ENCODE measurements around the gene NR3C1.
"Not testable (repeated sequence)": the region's sequence is repeated elsewhere in the genome, so short reads cannot be mapped to it uniquely, and the experiment has no call there.

The NR3C1 gene

DNA sequence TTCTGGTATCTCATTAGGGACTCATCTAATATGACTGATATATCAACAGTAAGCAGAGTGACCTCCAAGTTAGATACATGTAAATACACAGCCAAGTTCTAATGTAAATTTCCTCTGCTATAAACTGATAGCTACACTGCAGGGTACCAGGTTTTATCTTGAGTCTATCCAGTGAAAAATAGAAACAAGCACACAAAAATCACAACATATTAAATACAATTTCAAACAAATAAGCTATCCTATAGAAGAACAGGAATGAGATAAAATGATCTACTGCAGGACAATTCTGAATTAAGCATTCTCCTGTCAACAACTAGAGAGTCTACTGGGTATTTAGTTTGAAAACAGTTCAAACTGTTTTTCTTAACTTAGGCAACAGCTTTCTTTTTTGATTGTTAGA lies 42.7 kb downstream of the NR3C1 start:
- DNase-seq: no peak

- no peak for DNase-seq
Observed at GRCh38 chr5:143359869-143360268, 43.6 kb downstream of the NR3C1 start.

DNA sequence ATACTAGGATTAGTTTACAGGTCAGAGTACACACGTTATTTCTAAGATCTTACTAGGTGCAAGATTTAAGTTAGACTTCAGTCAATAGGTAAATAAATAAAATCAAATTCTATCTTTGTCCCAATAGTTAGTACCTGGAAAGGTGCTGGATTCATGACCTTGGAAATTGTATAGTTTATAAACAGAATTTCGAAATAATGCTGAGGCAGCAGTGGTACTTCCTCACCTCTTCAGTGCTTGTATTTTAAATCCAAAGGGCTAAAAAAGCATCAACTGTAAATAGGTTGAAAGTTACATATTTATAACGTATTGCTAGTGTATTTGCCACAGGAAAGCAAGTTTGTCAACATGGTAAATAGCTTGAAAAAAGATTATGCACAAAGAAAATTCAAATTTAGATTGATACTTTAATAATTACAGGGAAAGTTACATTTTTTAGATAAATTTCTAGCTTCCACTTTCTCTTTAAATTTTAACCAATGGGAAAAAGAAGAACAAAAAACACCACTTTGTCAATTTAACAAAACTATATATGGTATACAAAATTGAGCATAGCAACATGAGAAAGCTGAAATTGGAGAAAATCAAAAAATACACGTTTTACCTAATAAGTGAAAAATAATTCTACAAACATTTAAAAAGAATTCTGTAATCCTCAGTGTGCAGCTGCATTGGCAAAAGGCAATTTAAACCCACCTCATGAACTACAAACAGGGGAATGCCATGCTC lies 46.5 kb downstream of the NR3C1 start:
- DNase-seq: no peak

DNA sequence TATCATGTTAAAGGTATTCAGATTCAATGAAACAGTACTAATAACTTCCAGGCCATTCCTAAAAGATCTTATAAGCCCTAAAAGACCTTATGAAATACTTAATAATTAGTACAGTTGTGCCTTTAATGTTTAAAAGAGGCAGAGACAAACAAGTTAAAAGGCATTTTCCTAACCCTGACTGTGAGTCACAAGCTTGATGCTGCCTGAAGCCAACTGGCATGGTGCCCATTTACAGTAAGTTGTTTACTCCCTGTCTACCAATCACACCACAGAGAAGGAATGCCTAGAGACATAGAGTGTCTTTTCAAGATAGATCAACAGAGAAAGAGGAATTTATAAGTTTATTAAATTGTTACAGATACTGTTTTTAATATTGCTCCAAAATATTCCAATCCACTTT lies 47.8 kb downstream of the NR3C1 start:
- peak; percentile 48 for DNase-seq

DNA sequence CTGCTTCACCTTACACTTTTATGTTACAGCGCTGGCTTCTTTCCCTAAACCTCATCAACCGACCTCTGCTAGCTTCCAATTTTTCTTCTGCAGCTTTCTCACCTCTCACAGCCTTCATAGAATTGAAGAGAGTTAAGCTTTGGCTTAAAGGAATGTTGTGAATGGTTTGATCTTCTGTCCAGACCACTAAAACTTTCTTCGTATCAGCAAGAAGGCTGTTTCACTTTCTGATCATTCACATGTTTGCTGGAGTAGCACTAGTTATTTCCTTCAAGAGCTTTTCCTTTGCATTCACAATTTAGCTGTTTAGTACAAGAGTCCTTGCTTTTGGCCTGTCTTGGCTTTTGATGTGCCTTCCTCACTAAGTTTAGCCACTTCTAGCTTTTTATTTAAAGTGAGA lies 49.5 kb downstream of the NR3C1 start:
- DNase-seq: no peak

DNA sequence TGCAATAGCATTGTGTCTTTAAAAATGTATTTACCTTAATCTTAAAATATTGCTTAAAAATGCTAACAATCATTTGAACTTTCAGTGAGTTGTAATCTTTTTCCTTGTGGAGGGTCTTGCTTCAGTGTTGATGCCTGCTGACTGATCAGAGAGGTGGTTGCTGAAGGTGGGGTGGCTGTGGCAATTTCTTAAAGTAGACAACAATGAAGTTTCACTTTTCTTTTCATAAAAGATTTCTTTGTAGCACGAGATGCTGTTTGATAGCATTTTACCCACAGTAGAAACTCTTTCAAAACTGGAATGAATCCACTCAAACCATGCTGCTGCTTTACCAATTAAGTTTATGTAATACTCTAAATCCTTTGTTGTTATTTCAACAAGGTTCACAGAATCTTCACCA lies 50.8 kb downstream of the NR3C1 start:
- no peak for DNase-seq

GRCh38 chr5:143350751-143351602 lies 52.5 kb downstream of the NR3C1 start:
- no peak for DNase-seq

- no peak for DNase-seq
Observed at GRCh38 chr5:143350341-143350740, 53.1 kb downstream of the NR3C1 start.

GRCh38 chr5:143349177-143349576 lies 54.3 kb downstream of the NR3C1 start:
- no peak for DNase-seq

GRCh38 chr5:143347698-143348344 lies 55.7 kb downstream of the NR3C1 start:
- no peak for DNase-seq

GRCh38 chr5:143347046-143347445 lies 56.4 kb downstream of the NR3C1 start:
- no peak for DNase-seq

DNA sequence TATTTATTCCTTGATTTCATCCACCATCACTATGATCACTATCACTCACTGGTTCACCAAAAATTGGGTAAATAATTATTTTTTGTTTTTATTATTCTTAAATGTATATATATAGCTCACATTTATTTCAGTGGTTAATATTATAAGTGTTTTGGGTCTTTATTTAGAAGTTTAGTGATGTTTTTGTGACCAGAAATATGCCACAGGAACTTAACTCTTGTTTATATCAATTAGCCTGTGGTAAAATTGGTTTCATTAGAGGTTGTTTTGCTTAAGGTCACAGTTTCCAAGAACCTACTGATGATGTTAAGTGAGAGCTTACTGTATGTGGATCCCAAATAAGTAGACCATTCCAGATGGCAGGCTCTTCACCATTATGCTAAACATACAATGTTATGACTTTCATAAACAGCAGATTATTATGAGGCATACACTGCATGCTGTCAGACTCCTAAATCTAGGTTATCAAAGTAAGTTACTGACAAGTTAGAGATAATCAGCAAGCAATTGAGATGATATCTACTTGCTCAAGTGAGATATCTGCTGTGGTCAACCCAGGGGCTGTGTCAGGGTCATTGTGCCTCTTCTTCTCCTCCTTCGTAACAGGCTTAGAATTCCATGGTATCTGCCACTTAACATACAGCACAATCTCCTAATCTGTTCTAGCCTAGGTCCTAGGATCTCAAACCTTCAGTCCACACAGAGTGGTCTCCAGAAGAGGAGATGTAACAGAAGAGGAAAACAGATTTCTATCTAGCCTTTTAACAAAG lies 57.6 kb downstream of the NR3C1 start:
- DNase-seq: no peak

GRCh38 chr5:143343042-143343441 lies 60.4 kb downstream of the NR3C1 start:
- DNase-seq: no peak

GRCh38 chr5:143342607-143343006 lies 60.9 kb downstream of the NR3C1 start:
- no peak for DNase-seq

GRCh38 chr5:143341807-143342570 lies 61.5 kb downstream of the NR3C1 start:
- DNase-seq: no peak

DNA sequence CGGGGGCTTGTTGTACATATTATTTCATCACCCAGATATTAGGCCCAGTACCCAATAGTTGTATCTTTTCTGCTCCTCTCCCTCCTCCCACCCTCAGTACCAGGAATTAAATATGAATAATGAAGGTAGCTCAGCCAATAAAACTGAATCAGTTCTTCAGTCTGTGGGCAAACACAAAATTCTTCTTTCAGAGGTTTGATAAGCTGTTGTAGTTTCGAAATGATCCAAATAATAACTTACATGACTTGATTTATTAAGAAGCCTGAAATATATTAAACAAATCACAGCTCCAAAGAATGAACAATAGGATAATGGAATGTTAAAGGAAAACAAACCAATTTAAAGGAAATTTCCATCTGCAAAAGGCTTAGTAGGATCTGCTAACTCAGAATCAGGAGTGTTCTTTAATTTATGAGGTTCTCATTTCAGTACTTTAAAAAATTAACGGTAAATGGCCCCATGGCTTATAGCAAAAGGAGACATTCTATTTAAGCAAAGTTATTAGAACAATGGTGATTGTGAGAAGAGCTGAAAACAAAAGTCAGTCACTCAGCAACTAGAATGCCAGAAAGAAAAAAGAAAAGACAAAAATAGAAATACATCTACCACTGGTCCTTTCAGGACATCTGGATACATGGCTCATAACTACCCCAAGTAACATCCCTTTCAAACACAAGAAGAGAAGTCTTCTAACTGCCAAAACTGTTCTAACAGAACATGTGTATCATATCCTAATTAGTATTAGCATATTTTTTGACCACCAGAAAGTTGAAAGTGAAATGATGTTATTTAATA lies 62.4 kb downstream of the NR3C1 start:
- no peak for DNase-seq

GRCh38 chr5:143338658-143339366 lies 64.7 kb downstream of the NR3C1 start:
- no peak for DNase-seq

DNA sequence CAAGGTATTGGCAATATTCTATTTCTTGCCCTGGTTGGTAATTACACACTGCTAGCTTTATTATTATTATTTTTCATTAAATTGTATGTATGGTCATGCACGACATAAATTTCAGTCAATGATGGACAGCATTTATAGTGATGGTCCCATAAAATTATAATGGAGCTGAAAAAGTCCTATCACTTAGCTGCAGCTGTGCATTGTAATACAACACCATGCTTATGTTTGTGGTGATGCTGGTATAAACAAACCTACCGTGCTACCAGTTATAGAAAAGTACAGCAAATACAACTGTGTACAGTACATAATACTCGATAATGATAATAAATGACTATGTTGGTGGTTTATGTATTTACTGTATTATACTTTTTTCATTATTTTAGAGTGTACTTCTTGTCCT lies 65.5 kb downstream of the NR3C1 start:
- no peak for DNase-seq

DNA sequence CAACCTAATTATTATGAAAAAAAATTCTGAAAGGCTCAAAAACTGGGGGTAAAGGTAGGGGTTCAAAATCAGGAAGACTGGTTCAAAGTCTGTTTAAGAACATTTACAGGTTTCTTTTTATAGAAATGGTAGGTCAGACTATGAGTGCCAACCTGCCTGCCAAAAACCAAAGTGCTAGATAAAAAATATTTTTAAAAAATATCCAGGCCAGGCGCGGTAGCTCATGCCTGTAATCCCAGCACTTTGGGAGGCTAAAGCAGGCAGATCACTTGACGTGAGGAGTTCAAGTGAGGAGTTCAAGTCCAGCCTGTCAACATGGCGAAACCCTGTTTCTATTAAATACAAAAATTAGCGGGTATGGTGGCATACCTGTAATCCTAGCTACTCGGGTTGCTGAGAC lies 67.0 kb downstream of the NR3C1 start:
- no peak for DNase-seq

DNA sequence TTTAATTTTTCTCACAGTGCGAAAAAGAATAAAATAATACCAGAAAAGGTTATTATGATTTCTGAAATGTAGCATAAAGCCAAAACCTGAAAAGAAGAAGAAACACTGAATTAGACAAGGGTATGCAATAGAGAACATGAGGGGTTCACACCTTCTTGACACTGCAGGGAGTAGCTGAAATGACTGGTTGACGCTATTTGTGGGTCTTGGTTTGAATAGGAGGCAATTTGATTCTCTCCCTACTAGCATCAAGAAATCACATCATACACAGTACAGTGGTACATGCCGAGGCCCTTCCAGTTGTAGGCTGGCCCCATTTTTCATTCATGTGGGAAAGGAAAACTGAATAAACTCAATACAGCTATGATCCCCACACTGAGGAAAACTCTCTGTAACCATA lies 68.6 kb downstream of the NR3C1 start:
- no peak for DNase-seq

- not testable (repeated sequence) for DNase-seq
Observed at GRCh38 chr5:143334380-143334779, 69.1 kb downstream of the NR3C1 start.
